Ectodermal cell (in vitro differentiated cells): ENCODE measurements around the gene CBLN4.

Experiments used
- H3K27ac ChIP-seq: 2 replicates; pipeline ENCODE4 v1.7.0; 2013; ENCODE audit warnings: mild to moderate bottlenecking, low read depth, low read length; ENCODE audit not compliant: insufficient read depth, poor library complexity, severe bottlenecking
- H3K27me3 ChIP-seq: 2 replicates; pipeline ENCODE4 v1.7.0; 2013; ENCODE audit warnings: mild to moderate bottlenecking, low read length; ENCODE audit not compliant: insufficient read depth, control insufficient read depth, poor library complexity, severe bottlenecking
- H3K36me3 ChIP-seq: one replicate; pipeline ENCODE4 v1.7.0; 2013; ENCODE audit warnings: low read length; ENCODE audit not compliant: control insufficient read depth, insufficient read depth
- H3K4me1 ChIP-seq: one replicate; pipeline ENCODE4 v1.7.0; 2013; ENCODE audit warnings: low read length; ENCODE audit not compliant: control insufficient read depth, insufficient read depth
- H3K4me3 ChIP-seq: 2 replicates; pipeline ENCODE4 v1.7.0; 2013; ENCODE audit warnings: low read depth, low read length, control low read depth; ENCODE audit not compliant: insufficient read depth
- H3K9me3 ChIP-seq: 2 replicates; pipeline ENCODE4 v1.7.0; 2013; ENCODE audit warnings: mild to moderate bottlenecking, low read length, moderate library complexity; ENCODE audit not compliant: control insufficient read depth
- WGBS, 2 experiments: methylation state at CpG; one replicate each; pipeline ENCODE4 v1.1.7; 2013; ENCODE audit warnings: missing lambda C conversion rate in 2 of 2; 5-methylcytosine and 5-hydroxymethylcytosine counted together

The CBLN4 gene

GRCh38 chr20:55947701-55948100, 57.6 kb downstream of the CBLN4 start:
- Histone ChIP-seq H3K27me3 (no peaks in the 10 kb centered on the region), H3K4me1 (no peaks in the 10 kb centered on the region), H3K36me3 (no peaks in the 10 kb centered on the region), H3K9me3 (peaks cover 20% of the 10 kb centered on the region), H3K4me3 (no peak overlapping the region), H3K27ac (no peak overlapping the region)
- 78 to 81% methylated on average over 5 of the region's 5 CpGs for WGBS, 2 experiments
